HuH-7 (cell line): ENCODE measurements around the gene PSMB2.

Experiments
- DNase-seq: peaks from one replicate; pipeline ENCODE4 v3.0.0; 2011; ENCODE audit warnings: low spot score

The PSMB2 gene

GRCh38 chr1:35556484-35557117 lies 84.7 kb downstream of the PSMB2 start:
- no peak for DNase-seq

DNA sequence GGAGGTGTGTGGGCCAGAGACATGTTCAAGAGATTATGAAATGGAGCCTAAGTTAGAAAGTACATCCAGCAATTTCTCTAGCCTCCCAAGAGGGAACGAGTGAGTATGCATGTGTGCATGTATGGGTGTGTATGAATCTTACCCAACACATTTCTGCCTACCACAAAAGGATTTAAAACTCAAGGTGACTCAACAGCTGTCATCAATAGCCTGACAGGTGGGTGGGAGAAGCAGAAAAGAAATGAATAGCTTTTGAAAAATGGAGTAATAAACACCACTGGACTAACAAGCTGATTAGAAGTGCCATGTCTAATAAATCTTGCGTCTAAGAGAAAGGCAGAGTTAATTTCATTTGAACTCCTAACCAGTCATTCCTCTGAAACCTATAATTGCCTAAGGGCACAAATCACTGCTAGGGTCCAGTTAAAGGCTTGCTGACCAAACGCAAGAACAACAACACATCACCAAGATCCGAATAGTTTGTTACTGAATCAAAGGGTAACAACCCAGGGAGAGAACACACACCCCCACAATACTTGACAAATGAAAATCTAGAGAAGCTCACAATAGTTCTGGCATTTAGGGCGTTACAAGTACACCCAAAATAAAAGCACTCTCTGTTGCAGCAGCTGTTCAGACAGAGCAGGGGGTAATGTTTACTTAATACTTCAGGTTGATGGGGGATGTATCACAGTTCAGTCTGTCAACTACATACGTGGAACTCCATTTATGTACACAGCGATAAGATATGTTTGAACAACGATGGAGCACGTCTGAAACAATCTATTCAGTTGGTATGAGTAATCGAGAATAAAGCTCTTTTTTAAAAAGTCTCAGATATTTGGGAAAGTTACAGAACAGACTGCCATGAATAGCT lies 85.5 kb downstream of the PSMB2 start:
- peak; percentile 71 for DNase-seq

- no peak for DNase-seq
Measured at GRCh38 chr1:35555212-35555584, 86.1 kb downstream of the PSMB2 start.

DNA sequence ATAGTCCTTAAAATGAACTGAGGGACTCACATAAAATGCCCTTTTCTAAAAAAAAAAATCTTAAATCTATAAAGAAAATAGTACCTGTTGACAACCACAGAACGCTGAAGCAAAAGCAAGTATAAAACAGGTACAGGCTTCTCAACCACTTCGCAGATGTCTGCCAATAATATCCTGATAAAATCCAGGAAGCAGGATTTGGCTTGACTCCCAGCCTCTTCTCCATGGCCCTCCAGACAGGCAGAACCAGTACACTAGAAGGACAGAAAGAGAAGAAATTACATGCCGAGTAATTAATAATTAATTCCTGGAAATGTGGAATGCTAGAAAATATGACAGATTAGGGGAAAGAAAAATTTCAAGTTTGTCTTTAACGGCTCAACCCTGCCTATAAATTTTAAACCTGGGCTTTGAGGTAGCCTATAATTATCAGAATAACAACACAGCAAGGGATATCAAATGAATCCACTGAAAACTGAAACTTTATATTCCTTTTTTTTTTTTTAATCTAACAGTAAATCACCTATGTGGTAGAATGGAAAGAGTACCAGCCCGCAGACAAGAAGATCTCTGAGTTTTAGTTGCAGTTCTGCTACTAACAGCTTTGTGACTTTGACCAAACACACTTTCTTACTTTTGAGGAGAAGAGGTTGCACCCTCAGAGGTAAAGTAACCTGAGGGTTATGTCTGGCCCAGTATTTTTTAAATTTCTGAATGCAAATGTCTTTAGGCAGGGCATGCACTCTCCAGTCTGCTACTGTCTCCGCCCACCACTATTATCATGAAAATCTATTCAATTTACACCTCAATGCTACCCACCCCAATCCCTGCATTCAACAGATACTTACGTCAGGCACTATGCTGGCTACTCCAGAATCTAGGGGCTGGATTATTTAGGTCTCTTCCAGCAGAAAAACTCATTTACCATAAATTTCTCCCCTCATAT lies 86.8 kb downstream of the PSMB2 start:
- DNase-seq, result no peak

DNA sequence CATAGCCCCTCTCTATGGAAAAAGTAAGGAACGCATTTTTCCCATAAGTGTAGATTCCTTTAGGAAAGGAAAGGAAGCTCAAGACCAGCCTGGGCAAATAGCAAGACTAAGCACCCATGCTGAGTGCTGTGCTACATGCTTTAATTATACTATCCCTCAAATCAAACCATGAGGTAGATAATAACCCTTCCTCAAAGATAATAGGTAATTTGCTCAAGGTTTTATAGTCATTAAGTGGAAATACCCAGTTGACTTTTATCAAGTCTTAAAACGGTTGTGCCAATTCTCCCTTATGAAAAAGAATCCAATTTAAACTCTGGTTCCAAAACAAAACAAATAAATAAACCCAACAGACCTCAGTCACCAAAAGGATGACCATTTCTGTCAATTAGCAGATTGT lies 87.5 kb downstream of the PSMB2 start:
- no peak for DNase-seq
